Panc1 (cell line): ENCODE measurements around the gene PSD4.

Source experiments
- CTCF ChIP-seq: fragments of 450-650 bp; IDR thresholded peaks from 2 replicates; pipeline ENCODE4 v1.5.1; 2017; ENCODE audit warnings: mild to moderate bottlenecking
- POLR2AphosphoS5 ChIP-seq: IDR thresholded peaks from 2 replicates; pipeline ENCODE4 v1.6.1; 2012; ENCODE audit warnings: mild to moderate bottlenecking, low read depth, low read length, moderate library complexity
- REST ChIP-seq, 2 experiments: IDR thresholded peaks; 2 replicates each; pipeline ENCODE4 v1.6.1; 2011 to 2012; ENCODE audit warnings: low read depth in 2 of 2, control low read depth in 1 of 2, low read length in 1 of 2, mild to moderate bottlenecking in 1 of 2, moderate library complexity in 1 of 2; ENCODE audit not compliant: insufficient read depth in 1 of 2
- SIN3A ChIP-seq: IDR thresholded peaks from 2 replicates; pipeline ENCODE4 v1.6.1; 2012; ENCODE audit warnings: low read depth, mild to moderate bottlenecking, low read length, moderate library complexity, borderline replicate concordance; ENCODE audit not compliant: insufficient read depth
- TCF7L2 ChIP-seq: IDR thresholded peaks from 2 replicates; pipeline ENCODE4 v1.6.1; 2011; ENCODE audit warnings: mild to moderate bottlenecking, low read depth, low read length, inconsistent platforms

- TF ChIP-seq CTCF (no peak), POLR2AphosphoS5 (no peak), SIN3A (no peak), REST (IDR thresholded peaks at IDR 0.05; ENCODE audit: insufficient read depth in 1 of 2, low read depth in 2 of 2, low read length in 1 of 2) (no peak), TCF7L2 (no peak)
Measured at GRCh38 chr2:113257516-113258264, 83.9 kb downstream of the PSD4 start.
